ENCODE data around the gene CARD11. TPM values are rescaled to one million over a fixed set of nuclear protein-coding genes. Genes with fewer than 3 reads are reported as not detected.
A peak's percentile ranks its signal among the peaks of the same experiment; 100 is the strongest.
"Not testable (repeated sequence)": the region's sequence is repeated elsewhere in the genome, so short reads cannot be mapped to it uniquely, and the experiment has no call there.

Gene CARD11
- total RNA-seq, 2 donors from 2014 or later: 0.87 to 2.4 TPM

- intact Hi-C loops (cut with DNase I): no loop called here
- no peaks in the 10 kb centered on the region for H3K27me3 ChIP-seq (replicated peaks; ENCODE audit: insufficient read depth)
- peak; percentile 66 for DNase-seq (ENCODE audit: low spot score)
- H3K4me1 ChIP-seq (replicated peaks): peaks cover 5% of the 10 kb centered on the region
- no peaks in the 10 kb centered on the region for H3K9me3 ChIP-seq
- TF ChIP-seq CTCF (IDR thresholded peaks at IDR 0.05) (no peak), POLR2AphosphoS5 (IDR thresholded peaks at IDR 0.05) (peak; percentile 41)
- peak overlapping the region; percentile 67 to 70 for H3K27ac ChIP-seq
- H3K36me3 ChIP-seq: no peaks in the 10 kb centered on the region
- H3K4me3 ChIP-seq: no peak overlapping the region
- WGBS: 11% methylated on average over 14 of the region's 14 CpGs
These were observed 15.5 kb downstream of the CARD11 start for GRCh38 chr7:3028071-3028757.

DNA sequence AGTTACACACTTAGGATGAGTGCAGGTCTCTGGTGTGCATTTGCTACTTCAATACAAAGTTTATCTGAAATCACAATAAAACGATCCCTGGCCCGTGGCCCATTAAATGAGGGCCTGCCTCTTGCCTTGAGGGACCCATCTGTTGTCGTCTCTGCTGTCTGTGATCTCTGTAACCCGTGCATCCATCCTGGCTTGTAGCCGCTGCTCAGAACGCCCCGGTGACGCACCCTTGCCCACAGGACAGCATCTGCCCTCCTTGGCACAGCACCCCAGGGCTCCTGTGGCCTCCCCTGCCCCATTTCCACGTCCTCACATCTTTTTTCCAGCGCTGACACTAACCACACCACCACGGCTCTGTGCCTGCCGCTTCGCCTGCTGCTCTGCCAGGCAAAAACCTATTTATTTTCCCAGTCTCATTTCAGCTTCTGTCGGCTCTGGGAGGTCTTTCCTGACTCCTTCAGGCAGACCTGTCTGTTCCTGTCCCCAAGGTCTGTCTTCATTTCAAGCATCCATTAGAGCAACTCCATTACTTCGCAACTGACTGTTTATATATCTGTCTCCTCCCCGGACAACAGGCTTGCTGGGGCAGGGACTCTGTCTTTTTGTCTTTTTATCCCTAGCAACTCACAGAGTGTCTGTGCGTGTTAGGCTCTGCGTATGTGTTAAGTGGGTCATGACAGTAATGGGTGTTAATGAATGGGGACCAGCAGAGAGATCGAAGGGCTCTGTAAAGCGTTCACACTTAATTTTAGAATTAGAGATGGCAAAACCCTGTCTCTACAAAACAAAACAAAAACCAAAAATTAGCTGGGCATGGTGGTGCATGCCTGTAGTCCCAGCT is 16.4 kb downstream of the CARD11 start:
- 37% methylated on average over 20 of the region's 20 CpGs for WGBS
- intact Hi-C loops (cut with DNase I): no loop called here
- DNase-seq (ENCODE audit: low spot score): no peak
- TF ChIP-seq CTCF (IDR thresholded peaks at IDR 0.05): no peak
- TF ChIP-seq POLR2A (IDR thresholded peaks at IDR 0.05): no peak
- TF ChIP-seq POLR2AphosphoS5 (IDR thresholded peaks at IDR 0.05): no peak
- H3K9me3 ChIP-seq: no peaks in the 10 kb centered on the region
- peak overlapping the region in 1 of 2 donors; percentile 70 for H3K27ac ChIP-seq
- H3K36me3 ChIP-seq: no peaks in the 10 kb centered on the region
- H3K4me1 ChIP-seq (replicated peaks): peaks cover 5% of the 10 kb centered on the region
- H3K4me3 ChIP-seq: no peak overlapping the region
- no peaks in the 10 kb centered on the region for H3K27me3 ChIP-seq (replicated peaks; ENCODE audit: insufficient read depth)

DNA sequence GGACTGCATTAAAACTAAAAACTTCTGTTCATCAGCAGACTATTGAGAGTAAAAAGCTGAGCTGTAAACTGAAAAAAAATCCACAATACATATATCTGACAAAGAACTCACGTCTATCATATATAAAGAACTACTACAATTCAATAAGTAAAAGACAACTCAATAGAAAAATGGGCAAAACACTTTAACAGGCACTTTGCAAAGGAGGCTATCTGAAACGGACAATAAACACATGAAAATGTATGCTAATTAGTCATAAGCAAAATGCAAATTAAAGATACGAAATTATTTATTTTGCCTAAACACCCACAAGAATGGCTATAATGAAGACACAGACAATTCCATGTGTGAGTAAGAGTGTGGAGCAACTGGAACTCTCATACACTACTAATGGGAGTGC is 18.1 kb downstream of the CARD11 start:
- Histone ChIP-seq H3K4me1 (replicated peaks) (peaks cover 5% of the 10 kb centered on the region), H3K27ac (no peak overlapping the region), H3K27me3 (replicated peaks; ENCODE audit: insufficient read depth) (no peaks in the 10 kb centered on the region), H3K36me3 (no peaks in the 10 kb centered on the region), H3K9me3 (no peaks in the 10 kb centered on the region), H3K4me3 (no peak overlapping the region)
- TF ChIP-seq POLR2A (IDR thresholded peaks at IDR 0.05) (no peak), CTCF (IDR thresholded peaks at IDR 0.05) (no peak), POLR2AphosphoS5 (IDR thresholded peaks at IDR 0.05) (no peak)
- intact Hi-C loops (cut with DNase I): no loop called here
- WGBS: 98% methylated on average over 3 of the region's 3 CpGs
- no peak for DNase-seq (ENCODE audit: low spot score)

DNA sequence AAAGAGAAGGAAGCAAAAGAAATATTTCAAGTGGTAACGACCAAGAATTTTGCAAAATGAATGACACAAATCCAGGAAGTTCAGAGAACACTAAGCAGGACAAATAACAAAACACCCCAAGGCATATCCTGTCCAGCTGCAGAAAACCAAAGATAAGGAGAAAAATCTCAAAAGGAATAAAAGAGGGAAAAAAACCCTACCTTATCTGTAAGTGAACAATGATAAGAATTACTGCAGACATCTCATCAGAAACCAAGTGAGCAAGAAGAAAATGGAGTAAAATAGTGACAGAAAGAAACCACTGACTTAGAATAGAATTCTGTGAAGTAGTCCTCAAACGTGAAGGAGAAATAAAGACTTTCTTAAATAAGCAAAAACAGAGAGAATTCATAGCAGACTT is 21.8 kb downstream of the CARD11 start:
- WGBS: 70% methylated on average over 2 of the region's 2 CpGs
- intact Hi-C loops (cut with DNase I): no loop called here
- TF ChIP-seq POLR2AphosphoS5 (IDR thresholded peaks at IDR 0.05) (no peak), POLR2A (IDR thresholded peaks at IDR 0.05) (no peak), CTCF (IDR thresholded peaks at IDR 0.05) (no peak)
- Histone ChIP-seq H3K36me3 (no peaks in the 10 kb centered on the region), H3K4me1 (replicated peaks) (peaks cover 5% of the 10 kb centered on the region), H3K4me3 (no peak overlapping the region), H3K27ac (no peak overlapping the region), H3K27me3 (replicated peaks; ENCODE audit: insufficient read depth) (no peaks in the 10 kb centered on the region), H3K9me3 (no peaks in the 10 kb centered on the region)
- DNase-seq (ENCODE audit: low spot score): no peak

- H3K9me3 ChIP-seq; H3K4me1 ChIP-seq (replicated peaks); H3K27me3 ChIP-seq (replicated peaks; ENCODE audit: insufficient read depth); intact Hi-C loops (cut with DNase I); DNase-seq (ENCODE audit: low spot score); H3K27ac ChIP-seq; H3K4me3 ChIP-seq; H3K36me3 ChIP-seq: not testable (repeated sequence)
- 93% methylated on average over 8 of the region's 8 CpGs for WGBS
These were observed 22.4 kb downstream of the CARD11 start for GRCh38 chr7:3021224-3021623.
